HG03066 (cell line): ENCODE results near the gene ACOT9.
A peak's percentile ranks its signal among the peaks of the same experiment; 100 is the strongest.
"Not testable (repeated sequence)": the region's sequence is repeated elsewhere in the genome, so short reads cannot be mapped to it uniquely, and the experiment has no call there.

Experiments
- ATAC-seq: cut with Tn5 transposase; IDR thresholded peaks from one replicate; pipeline ENCODE4 v1.9.1; 2021; ENCODE audit warnings: low read depth; ENCODE audit not compliant: unreplicated experiment

ACOT9 gene

GRCh38 chrX:23766650-23767551 is 23.8 kb upstream of the ACOT9 start:
- peak; percentile 63 for ATAC-seq

- no peak for ATAC-seq
Observed at GRCh38 chrX:23765868-23766267, 22.8 kb upstream of the ACOT9 start.

- no peak for ATAC-seq
Observed at GRCh38 chrX:23765449-23765848, 22.4 kb upstream of the ACOT9 start.

GRCh38 chrX:23764188-23764984 is 21.3 kb upstream of the ACOT9 start:
- ATAC-seq, result no peak

GRCh38 chrX:23759821-23760220 is 16.7 kb upstream of the ACOT9 start:
- ATAC-seq, result no peak

- ATAC-seq, result peak; percentile 68
Observed at GRCh38 chrX:23756165-23756564, 13.1 kb upstream of the ACOT9 start.

GRCh38 chrX:23754664-23755063 is 11.6 kb upstream of the ACOT9 start:
- ATAC-seq, result no peak

- ATAC-seq, result no peak
Observed at GRCh38 chrX:23752740-23753415, 9.8 kb upstream of the ACOT9 start.

GRCh38 chrX:23749576-23749975 is 6.5 kb upstream of the ACOT9 start:
- ATAC-seq, result no peak

GRCh38 chrX:23749129-23749528 is 6.1 kb upstream of the ACOT9 start:
- no peak for ATAC-seq

- ATAC-seq, result no peak
Observed at GRCh38 chrX:23745786-23746185, 2.7 kb upstream of the ACOT9 start.

GRCh38 chrX:23743623-23743971 is 521 bp upstream of the ACOT9 start:
- ATAC-seq, result not testable (repeated sequence)

- ATAC-seq, result peak; percentile 7
Observed at GRCh38 chrX:23742174-23742696, 841 bp downstream of the ACOT9 start.

- no peak for ATAC-seq
Observed at GRCh38 chrX:23737413-23737812, 5.7 kb downstream of the ACOT9 start.

- no peak for ATAC-seq
Observed at GRCh38 chrX:23736030-23736429, 7.0 kb downstream of the ACOT9 start.

GRCh38 chrX:23732704-23733103 is 10.4 kb downstream of the ACOT9 start:
- ATAC-seq, result peak; percentile 89

- no peak for ATAC-seq
Observed at GRCh38 chrX:23731951-23732350, 11.1 kb downstream of the ACOT9 start.

GRCh38 chrX:23729214-23729613 is 13.9 kb downstream of the ACOT9 start:
- ATAC-seq, result no peak

- ATAC-seq, result no peak
Observed at GRCh38 chrX:23727206-23727605, 15.9 kb downstream of the ACOT9 start.

- no peak for ATAC-seq
Observed at GRCh38 chrX:23726191-23726590, 16.9 kb downstream of the ACOT9 start.

- no peak for ATAC-seq
Observed at GRCh38 chrX:23720117-23720677, 22.9 kb downstream of the ACOT9 start.
